ENCODE results near the gene SPATA6L. TPM values are rescaled to one million over a fixed set of nuclear protein-coding genes. Genes with fewer than 3 reads are reported as not detected.
A peak's percentile ranks its signal among the peaks of the same experiment; 100 is the strongest.

SPATA6L gene
- total and polyA plus RNA-seq, 2 experiments from 2014 or later = 0.65 to 0.69 TPM

DNA sequence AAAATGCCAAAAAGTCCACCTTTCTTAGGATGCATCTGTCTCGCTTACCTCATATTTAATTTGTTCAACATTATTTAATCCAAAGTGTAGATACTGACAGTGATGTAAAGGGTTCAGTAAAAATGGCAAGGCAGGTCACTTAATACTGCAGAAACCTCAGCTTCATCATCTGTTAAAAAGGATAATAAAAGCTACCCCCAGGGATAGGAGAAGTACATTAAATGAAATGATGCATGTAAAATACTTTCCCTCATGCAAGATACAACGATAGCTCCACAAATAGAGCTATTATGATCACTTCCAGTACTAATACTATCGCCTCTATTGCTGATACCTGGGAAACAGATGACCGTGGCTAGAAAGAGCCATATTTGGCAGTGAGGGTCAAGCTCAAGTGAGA lies 93.1 kb downstream of the SPATA6L start:
- Histone ChIP-seq H3K4me1 (ENCODE audit: insufficient read depth) (no peaks in the 10 kb centered on the region), H3K27ac (no peak overlapping the region), H3K27me3 (replicated peaks; ENCODE audit: insufficient read depth) (no peaks in the 10 kb centered on the region), H4K20me1 (ENCODE audit: insufficient read depth) (no peaks in the 10 kb centered on the region), H3F3A (ENCODE audit: insufficient read depth) (0 out of 2 replicates have a peak, but pooled peaks cover 3% of the 10 kb centered on the region), H3K9ac (no peak overlapping the region), H2AFZ (no peak overlapping the region), H3K4me3 (no peak overlapping the region), H3K36me3 (ENCODE audit: low read depth) (peaks cover 30% of the 10 kb centered on the region; the same call in 1 of the 2 replicates), H3K9me2 (ENCODE audit: insufficient read depth) (no peaks in the 10 kb centered on the region), H3K4me2 (ENCODE audit: unreplicated experiment) (no peak overlapping the region), H3K79me2 (ENCODE audit: insufficient read depth) (no peaks in the 10 kb centered on the region), H3K9me3 (ENCODE audit: low read depth) (no peaks in the 10 kb centered on the region)
- no peak for DNase-seq
- 69 to 70% methylated on average over 4 of the region's 4 CpGs for WGBS, 2 experiments (ENCODE audit: low coverage in 1 of 2, low lambda C conversion rate in 2 of 2, missing lambda C conversion rate in 2 of 2)
- TF ChIP-seq EZH2phosphoT487 (IDR thresholded peaks at IDR 0.05; ENCODE audit: insufficient read depth, low read depth) (no peak), EZH2 (IDR thresholded peaks at IDR 0.05; ENCODE audit: insufficient read depth, poor library complexity, severe bottlenecking) (no peak)
- in situ Hi-C loops (cut with MboI) = no loop called here

- Histone ChIP-seq H3K4me1 (ENCODE audit: insufficient read depth) (no peaks in the 10 kb centered on the region), H3K79me2 (ENCODE audit: insufficient read depth) (no peaks in the 10 kb centered on the region), H2AFZ (no peak overlapping the region), H3K9me2 (ENCODE audit: insufficient read depth) (no peaks in the 10 kb centered on the region), H3F3A (ENCODE audit: insufficient read depth) (no peaks in the 10 kb centered on the region), H3K4me3 (no peak overlapping the region), H3K4me2 (ENCODE audit: unreplicated experiment) (no peak overlapping the region), H3K9me3 (ENCODE audit: low read depth) (no peaks in the 10 kb centered on the region), H3K9ac (no peak overlapping the region), H4K20me1 (ENCODE audit: insufficient read depth) (no peaks in the 10 kb centered on the region), H3K27ac (no peak overlapping the region), H3K36me3 (ENCODE audit: low read depth) (peaks cover 29% of the 10 kb centered on the region; the same call in 1 of the 2 replicates), H3K27me3 (replicated peaks; ENCODE audit: insufficient read depth) (no peaks in the 10 kb centered on the region)
- DNase-seq = no peak
- no peak for TF ChIP-seq EZH2phosphoT487 (IDR thresholded peaks at IDR 0.05; ENCODE audit: insufficient read depth, low read depth)
- no peak for TF ChIP-seq EZH2 (IDR thresholded peaks at IDR 0.05; ENCODE audit: insufficient read depth, poor library complexity, severe bottlenecking)
- WGBS, 2 experiments (ENCODE audit: low coverage in 1 of 2, low lambda C conversion rate in 2 of 2, missing lambda C conversion rate in 2 of 2) = 57% methylated on average over 5 of the region's 5 CpGs
- in situ Hi-C loops (cut with MboI) = no loop called here
Observed at GRCh38 chr9:4572184-4572826, 94.0 kb downstream of the SPATA6L start.

GRCh38 chr9:4569101-4569500 lies 97.2 kb downstream of the SPATA6L start:
- H3K27me3 ChIP-seq (replicated peaks; ENCODE audit: insufficient read depth) = no peaks in the 10 kb centered on the region
- no peak for TF ChIP-seq EZH2phosphoT487 (IDR thresholded peaks at IDR 0.05; ENCODE audit: insufficient read depth, low read depth)
- no peak for TF ChIP-seq EZH2 (IDR thresholded peaks at IDR 0.05; ENCODE audit: insufficient read depth, poor library complexity, severe bottlenecking)
- no peak overlapping the region for H3K4me3 ChIP-seq
- H3K27ac ChIP-seq = no peak overlapping the region
- H3K4me2 ChIP-seq (ENCODE audit: unreplicated experiment) = no peak overlapping the region
- H4K20me1 ChIP-seq (ENCODE audit: insufficient read depth) = no peaks in the 10 kb centered on the region
- H3K9ac ChIP-seq = no peak overlapping the region
- in situ Hi-C loops (cut with MboI) = no loop called here
- H3F3A ChIP-seq (ENCODE audit: insufficient read depth) = no peaks in the 10 kb centered on the region
- H2AFZ ChIP-seq = no peak overlapping the region
- peak; percentile 12 for DNase-seq
- no peaks in the 10 kb centered on the region for H3K4me1 ChIP-seq (ENCODE audit: insufficient read depth)
- H3K9me3 ChIP-seq (ENCODE audit: low read depth) = no peaks in the 10 kb centered on the region
- no peaks in the 10 kb centered on the region for H3K9me2 ChIP-seq (ENCODE audit: insufficient read depth)
- H3K79me2 ChIP-seq (ENCODE audit: insufficient read depth) = no peaks in the 10 kb centered on the region
- peaks cover 28% of the 10 kb centered on the region; the same call in 1 of the 2 replicates for H3K36me3 ChIP-seq (ENCODE audit: low read depth)

- Histone ChIP-seq H3K79me2 (ENCODE audit: insufficient read depth) (no peaks in the 10 kb centered on the region), H3K9me3 (ENCODE audit: low read depth) (no peaks in the 10 kb centered on the region), H2AFZ (no peak overlapping the region), H3K4me3 (no peak overlapping the region), H3K9me2 (ENCODE audit: insufficient read depth) (no peaks in the 10 kb centered on the region), H3K4me2 (ENCODE audit: unreplicated experiment) (no peak overlapping the region), H3K27ac (no peak overlapping the region), H3K36me3 (ENCODE audit: low read depth) (peaks cover 21% of the 10 kb centered on the region; the same call in 1 of the 2 replicates), H4K20me1 (ENCODE audit: insufficient read depth) (no peaks in the 10 kb centered on the region), H3F3A (ENCODE audit: insufficient read depth) (no peaks in the 10 kb centered on the region), H3K9ac (no peak overlapping the region), H3K27me3 (replicated peaks; ENCODE audit: insufficient read depth) (no peaks in the 10 kb centered on the region), H3K4me1 (ENCODE audit: insufficient read depth) (no peaks in the 10 kb centered on the region)
- WGBS, 2 experiments (ENCODE audit: low coverage in 1 of 2, low lambda C conversion rate in 2 of 2, missing lambda C conversion rate in 2 of 2) = 97 to 98% methylated on average over 8 of the region's 8 CpGs
- in situ Hi-C loops (cut with MboI) = no loop called here
- TF ChIP-seq EZH2 (IDR thresholded peaks at IDR 0.05; ENCODE audit: insufficient read depth, poor library complexity, severe bottlenecking) (no peak), EZH2phosphoT487 (IDR thresholded peaks at IDR 0.05; ENCODE audit: insufficient read depth, low read depth) (no peak)
- no peak for DNase-seq
Observed at GRCh38 chr9:4567601-4568000, 98.7 kb downstream of the SPATA6L start.
